Tibial nerve (tissue), 3 donors: Measurements from ENCODE around the gene SLC1A7.
"Not testable (repeated sequence)": the region's sequence is repeated elsewhere in the genome, so short reads cannot be mapped to it uniquely, and the experiment has no call there.

Experiments used
- CTCF ChIP-seq, 5 experiments: fragments of 200-600 bp in 3 of 5; fragments of 450-650 bp in 2 of 5; sonication (generic) in 3 of 5; IDR thresholded peaks; one replicate each; pipeline ENCODE4 v1.5.1; 2016 to 2019; ENCODE audit warnings: antibody characterized with exemption in 5 of 5, mild to moderate bottlenecking in 3 of 5, moderate library complexity in 2 of 5
- POLR2A ChIP-seq, 2 donors: fragments of 450-650 bp; IDR thresholded peaks; one replicate each; pipeline ENCODE4 v1.6.1; 2017; ENCODE audit warnings: antibody characterized with exemption in 2 of 2, mild to moderate bottlenecking in 2 of 2, moderate library complexity in 2 of 2

- not testable (repeated sequence) for TF ChIP-seq POLR2A (IDR thresholded peaks at IDR 0.05)
- peak in 2 of 5 experiments; percentile 5 to 18 for TF ChIP-seq CTCF (IDR thresholded peaks at IDR 0.05)
These were observed 43.5 kb upstream of the SLC1A7 start for GRCh38 chr1:53185955-53186297.
